A673 (cell line): ENCODE measurements around the gene LPP. TPM values are rescaled to one million over a fixed set of nuclear protein-coding genes. Genes with fewer than 3 reads are reported as not detected.

Experiments used
- BruUV-seq: library from RNA; stranded (reverse); fragments of 400-500 nt; replicated peaks from 2 replicates; lab custom pipeline; 2021; lab: Mats Ljungman, UMichigan
- CTCF ChIA-PET: fragments of 300-600 bp; sonication (Branson Sonifier 250); formaldehyde crosslinking; loops from one replicate; lab custom pipeline; 2022; ENCODE audit warnings: antibody characterized with exemption; lab: Charles Lee
- POLR2A ChIA-PET: fragments of 300-600 bp; sonication (Branson Sonifier 250); formaldehyde crosslinking; loops from one replicate; lab custom pipeline; 2022; ENCODE audit warnings: antibody characterized with exemption; ENCODE audit not compliant: low non-redundant PET; lab: Charles Lee
- DNase-seq: peaks from one replicate; pipeline ENCODE4 v3.0.0-alpha.2; 2015; ENCODE audit warnings: low spot score
- H3K27ac ChIP-seq: fragments of 200-600 bp; sonication (generic); 2 replicates; pipeline ENCODE4 v1.5.1; 2016; ENCODE audit warnings: mixed run types, low read depth, mild to moderate bottlenecking, mixed read lengths, antibody characterized with exemption, low read length; ENCODE audit not compliant: poor library complexity, severe bottlenecking
- H3K27me3 ChIP-seq: fragments of 200-600 bp; sonication (generic); replicated peaks from 2 replicates; pipeline ENCODE4 v1.6.1; 2017; ENCODE audit warnings: mixed run types, low read depth, mild to moderate bottlenecking, mixed read lengths, antibody characterized with exemption, low read length; ENCODE audit not compliant: insufficient read depth, poor library complexity
- H3K36me3 ChIP-seq: fragments of 200-600 bp; sonication (generic); 2 replicates; pipeline ENCODE4 v1.6.1; 2016; ENCODE audit warnings: mixed run types, mild to moderate bottlenecking, mixed read lengths, antibody characterized with exemption, low read length; ENCODE audit not compliant: insufficient read depth, poor library complexity, severe bottlenecking
- H3K4me1 ChIP-seq: fragments of 200-600 bp; sonication (generic); 2 replicates; pipeline ENCODE4 v1.6.1; 2017; ENCODE audit warnings: mixed run types, mild to moderate bottlenecking, mixed read lengths, antibody characterized with exemption, low read length; ENCODE audit not compliant: insufficient read depth, poor library complexity, severe bottlenecking
- H3K4me3 ChIP-seq: fragments of 200-600 bp; sonication (generic); 2 replicates; pipeline ENCODE4 v1.5.1; 2016; ENCODE audit warnings: low read depth, mixed run types, mild to moderate bottlenecking, mixed read lengths, low read length; ENCODE audit not compliant: poor library complexity, severe bottlenecking
- H3K9me3 ChIP-seq: fragments of 200-600 bp; sonication (generic); 2 replicates; pipeline ENCODE4 v1.6.1; 2016; ENCODE audit warnings: mixed run types, low read depth, mild to moderate bottlenecking, mixed read lengths, antibody characterized with exemption, low read length; ENCODE audit not compliant: poor library complexity, severe bottlenecking
- CTCF ChIP-seq: fragments of 300-800, 200-600 bp; sonication (generic); conservative IDR thresholded peaks from 2 replicates; pipeline ENCODE4 v1.5.1; 2017; ENCODE audit warnings: low read depth, mild to moderate bottlenecking, antibody characterized with exemption, low read length, moderate library complexity, mixed read lengths
- EZH2 ChIP-seq: fragments of 200-600 bp; sonication (generic); IDR thresholded peaks from 2 replicates; pipeline ENCODE4 v1.6.1; 2017; ENCODE audit warnings: borderline replicate concordance, low read depth, mild to moderate bottlenecking, mixed read lengths, antibody characterized with exemption, low read length; ENCODE audit not compliant: poor library complexity, severe bottlenecking
- intact Hi-C: fragments of 100-400 bp; cut with micrococcal nuclease; formaldehyde crosslinking; loops from one replicate; pipeline ENCODE4 v1.10.0; 2022; ENCODE audit not compliant: unreplicated experiment
- total RNA-seq: library from RNA; stranded (reverse); gene quantifications from 2 replicates; pipeline ENCODE4 v1.2.3, GENCODE V29; 2021

Gene LPP
- total RNA-seq, 1 experiment from 2014 or later = 39.7 TPM

- CTCF ChIA-PET = no interaction called here
- DNase-seq = no peak
- TF ChIP-seq CTCF (no peak), EZH2 (no peak)
- Histone ChIP-seq H3K27me3 (no peaks in the 10 kb centered on the region), H3K36me3 (no peaks in the 10 kb centered on the region), H3K9me3 (no peaks in the 10 kb centered on the region), H3K4me3 (no peak overlapping the region), H3K27ac (no peak overlapping the region), H3K4me1 (peaks cover 19% of the 10 kb centered on the region)
- POLR2A ChIA-PET = no interaction called here
- intact Hi-C loops = no loop called here
- BruUV-seq = no TSS peak
Measured at GRCh38 chr3:188352196-188352927, 198.4 kb downstream of the LPP start.

- DNase-seq = no peak
- no peaks in the 10 kb centered on the region for H3K36me3 ChIP-seq
- H3K4me3 ChIP-seq = no peak overlapping the region
- H3K27ac ChIP-seq = no peak overlapping the region
- H3K27me3 ChIP-seq = no peaks in the 10 kb centered on the region
- intact Hi-C loops = no loop called here
- ChIA-PET POLR2A (no interaction called here), CTCF (no interaction called here)
- H3K9me3 ChIP-seq = no peaks in the 10 kb centered on the region
- TF ChIP-seq EZH2 (no peak), CTCF (no peak)
- BruUV-seq = no TSS peak
- peaks cover 17% of the 10 kb centered on the region for H3K4me1 ChIP-seq
Measured at GRCh38 chr3:188353426-188353825, 199.5 kb downstream of the LPP start.

- TF ChIP-seq CTCF (no peak), EZH2 (no peak)
- Histone ChIP-seq H3K4me3 (no peak overlapping the region), H3K27me3 (no peaks in the 10 kb centered on the region), H3K27ac (no peak overlapping the region), H3K36me3 (no peaks in the 10 kb centered on the region), H3K4me1 (peaks cover 4% of the 10 kb centered on the region), H3K9me3 (no peaks in the 10 kb centered on the region)
- POLR2A ChIA-PET = no interaction called here
- CTCF ChIA-PET = no interaction called here
- BruUV-seq = no TSS peak
- intact Hi-C loops = no loop called here
- no peak for DNase-seq
Measured at GRCh38 chr3:188358787-188359493, 205.0 kb downstream of the LPP start.
